Fibroblast of lung (primary cell): ENCODE results near the gene RIMS3. TPM values are rescaled to one million over a fixed set of nuclear protein-coding genes. Genes with fewer than 3 reads are reported as not detected.

Experiments used
- DNase-seq, 2 donors: peaks; one replicate each; pipeline versions ENCODE4 v3.0.0 to v3.0.0-alpha.2; 2010; ENCODE audit warnings: low read depth in 2 of 2
- H2AFZ ChIP-seq: 2 replicates; pipeline ENCODE4 v1.5.1; 2012; ENCODE audit warnings: low read length, control low read depth, inconsistent platforms
- H3K27ac ChIP-seq: 2 replicates; pipeline ENCODE4 v1.5.1; 2011; ENCODE audit warnings: low read length, control low read depth; ENCODE audit not compliant: insufficient read depth
- H3K27me3 ChIP-seq: 2 replicates; pipeline ENCODE4 v1.5.1; 2011; ENCODE audit warnings: mild to moderate bottlenecking, low read length; ENCODE audit not compliant: control insufficient read depth, insufficient read depth
- H3K36me3 ChIP-seq: 2 replicates; pipeline ENCODE4 v1.5.1; 2011; ENCODE audit warnings: low read length; ENCODE audit not compliant: control insufficient read depth, insufficient read depth
- H3K4me1 ChIP-seq: 2 replicates; pipeline ENCODE4 v1.5.1; 2011; ENCODE audit warnings: low read length; ENCODE audit not compliant: control insufficient read depth, insufficient read depth; ENCODE audit errors: extremely low read depth
- H3K4me2 ChIP-seq: 2 replicates; pipeline ENCODE4 v1.5.1; 2011; ENCODE audit warnings: low read length, control low read depth; ENCODE audit not compliant: insufficient read depth; ENCODE audit errors: extremely low read depth
- H3K4me3 ChIP-seq, 4 experiments: fragments of 200-600 bp in 1 of 4; sonication (generic) in 1 of 4; replicated peaks in 1 of 4; 2 replicates each; pipeline ENCODE4 v1.5.1; 2011 to 2016; ENCODE audit warnings: low read length in 4 of 4, low read depth in 3 of 4, mild to moderate bottlenecking in 3 of 4, control low read depth in 2 of 4, inconsistent platforms in 1 of 4, mixed read lengths in 1 of 4; ENCODE audit not compliant: insufficient read depth in 1 of 4; ENCODE audit errors: control extremely low read depth in 1 of 4
- H3K79me2 ChIP-seq: 2 replicates; pipeline ENCODE4 v1.5.1; 2012; ENCODE audit warnings: mild to moderate bottlenecking, low read length, inconsistent platforms; ENCODE audit not compliant: control insufficient read depth, insufficient read depth
- H3K9ac ChIP-seq: 2 replicates; pipeline ENCODE4 v1.5.1; 2011; ENCODE audit warnings: mild to moderate bottlenecking, low read length, control low read depth; ENCODE audit not compliant: insufficient read depth
- H3K9me3 ChIP-seq: 2 replicates; pipeline ENCODE4 v1.5.1; 2012; ENCODE audit warnings: low read depth, low read length; ENCODE audit not compliant: control insufficient read depth, insufficient read depth
- H4K20me1 ChIP-seq: 2 replicates; pipeline ENCODE4 v1.5.1; 2011; ENCODE audit warnings: low read length; ENCODE audit not compliant: control insufficient read depth, insufficient read depth; ENCODE audit errors: extremely low read depth
- CTCF ChIP-seq, 2 donors: IDR thresholded peaks in 1 of 2; conservative IDR thresholded peaks in 1 of 2; 1 replicate in 1 of 2; 2 replicates in 1 of 2; pipeline ENCODE4 v1.5.1; 2011 to 2012; ENCODE audit warnings: low read length in 2 of 2, control low read depth in 1 of 2, inconsistent platforms in 1 of 2, low read depth in 1 of 2, mild to moderate bottlenecking in 1 of 2
- EZH2 ChIP-seq: IDR thresholded peaks from 2 replicates; pipeline ENCODE4 v1.5.1; 2012; ENCODE audit warnings: low read length, control low read depth, mild to moderate bottlenecking; ENCODE audit errors: missing control alignments
- polyA plus RNA-seq, 2 donors: library from polyadenylated mRNA; depleted of rRNA in 1 of 2; stranded (reverse) in 1 of 2; unstranded in 1 of 2; fragments of >200 nt; gene quantifications; 2 replicates each; pipeline ENCODE4 v1.2.1, GENCODE V29; 2011 to 2012; ENCODE audit warnings: missing spikeins in 1 of 2
- total RNA-seq: library from RNA; depleted of rRNA; stranded (reverse); fragments of >200 nt; gene quantifications from 2 replicates; pipeline ENCODE4 v1.2.1, GENCODE V29; 2014

RIMS3 gene
- total and polyA plus RNA-seq, 2 donors (not counting 1 experiment from before 2014, with no cell fraction given): 0.11 to 0.33 TPM

GRCh38 chr1:40684669-40685068 is 19.2 kb upstream of the RIMS3 start:
- H4K20me1 ChIP-seq: no peaks in the 10 kb centered on the region
- H3K4me3 ChIP-seq: no peak overlapping the region
- H3K4me2 ChIP-seq: no peak overlapping the region
- H3K27me3 ChIP-seq: no peaks in the 10 kb centered on the region
- H3K36me3 ChIP-seq: no peaks in the 10 kb centered on the region
- H3K27ac ChIP-seq: no peak overlapping the region
- DNase-seq: no peak
- no peaks in the 10 kb centered on the region for H3K9me3 ChIP-seq
- no peaks in the 10 kb centered on the region for H3K79me2 ChIP-seq
- TF ChIP-seq EZH2 (no peak), CTCF (conservative IDR thresholded peaks at IDR 0.05 in 1 of 2, IDR thresholded peaks at IDR 0.05 in 1 of 2; ENCODE audit: low read depth in 1 of 2, low read length in 2 of 2) (no peak)
- H2AFZ ChIP-seq: no peak overlapping the region
- H3K9ac ChIP-seq: no peak overlapping the region
- no peaks in the 10 kb centered on the region for H3K4me1 ChIP-seq

GRCh38 chr1:40679165-40679953 is 13.9 kb upstream of the RIMS3 start:
- Histone ChIP-seq H3K79me2 (no peaks in the 10 kb centered on the region), H3K27ac (no peak overlapping the region), H3K9ac (no peak overlapping the region), H3K36me3 (no peaks in the 10 kb centered on the region), H3K9me3 (no peaks in the 10 kb centered on the region), H3K4me1 (no peaks in the 10 kb centered on the region), H3K27me3 (no peaks in the 10 kb centered on the region), H4K20me1 (no peaks in the 10 kb centered on the region), H2AFZ (no peak overlapping the region), H3K4me2 (no peak overlapping the region), H3K4me3 (no peak overlapping the region)
- no peak for DNase-seq
- TF ChIP-seq CTCF (conservative IDR thresholded peaks at IDR 0.05 in 1 of 2, IDR thresholded peaks at IDR 0.05 in 1 of 2; ENCODE audit: low read depth in 1 of 2, low read length in 2 of 2): no peak
- no peak for TF ChIP-seq EZH2

GRCh38 chr1:40676501-40676900 is 11.0 kb upstream of the RIMS3 start:
- Histone ChIP-seq H4K20me1 (no peaks in the 10 kb centered on the region), H3K4me2 (no peak overlapping the region), H3K4me1 (peaks cover 3% of the 10 kb centered on the region), H3K79me2 (no peaks in the 10 kb centered on the region), H3K9ac (no peak overlapping the region), H3K9me3 (no peaks in the 10 kb centered on the region), H2AFZ (no peak overlapping the region), H3K4me3 (no peak overlapping the region), H3K27me3 (no peaks in the 10 kb centered on the region), H3K27ac (no peak overlapping the region), H3K36me3 (no peaks in the 10 kb centered on the region)
- TF ChIP-seq CTCF (conservative IDR thresholded peaks at IDR 0.05 in 1 of 2, IDR thresholded peaks at IDR 0.05 in 1 of 2; ENCODE audit: low read depth in 1 of 2, low read length in 2 of 2): no peak
- no peak for TF ChIP-seq EZH2
- DNase-seq: no peak
